HepG2 (cell line): Measurements from ENCODE around the gene CAPN8. TPM values are rescaled to one million over a fixed set of nuclear protein-coding genes. Genes with fewer than 3 reads are reported as not detected.

Experiments used
- FOXA3 ChIP-seq: IDR thresholded peaks from 2 replicates; pipeline ENCODE4 v1.6.1; 2016; ENCODE audit warnings: missing genetic modification reagents, missing compliant biosample characterization
- GFI1 ChIP-seq: sonication (generic); formaldehyde crosslinking; IDR thresholded peaks from 2 replicates; pipeline ENCODE4 v1.5.0; 2020; ENCODE audit warnings: missing genetic modification reagents, mild to moderate bottlenecking, borderline replicate concordance
- LCORL ChIP-seq, 2 experiments: fragments of 450-650 bp in 1 of 2; sonication (generic) in 1 of 2; formaldehyde crosslinking in 1 of 2; IDR thresholded peaks; 2 replicates each; pipeline versions ENCODE4 v1.5.0 to v1.6.1; 2017 to 2020; ENCODE audit warnings: antibody characterized with exemption in 1 of 2, missing genetic modification reagents in 1 of 2
- NR1H2 ChIP-seq: sonication (generic); formaldehyde crosslinking; IDR thresholded peaks from 2 replicates; pipeline ENCODE4 v1.8.1; 2022; ENCODE audit warnings: low read depth, missing genetic modification reagents, borderline replicate concordance
- REPIN1 ChIP-seq: sonication (generic); formaldehyde crosslinking; IDR thresholded peaks from 2 replicates; pipeline ENCODE4 v1.8.0; 2022; ENCODE audit warnings: missing genetic modification reagents, low read depth, mild to moderate bottlenecking, borderline replicate concordance
- SAP130 ChIP-seq: IDR thresholded peaks from 2 replicates; pipeline ENCODE4 v1.6.1; 2016; ENCODE audit warnings: low read depth
- TCF12 ChIP-seq, 2 experiments: fragments of 450-650 bp in 1 of 2; sonication (generic) in 1 of 2; formaldehyde crosslinking in 1 of 2; IDR thresholded peaks; 2 replicates each; pipeline versions ENCODE4 v1.6.1 to v1.8.0; 2017 to 2022; ENCODE audit warnings: antibody characterized with exemption in 1 of 2, mild to moderate bottlenecking in 1 of 2, missing genetic modification reagents in 1 of 2, moderate library complexity in 1 of 2
- ZFY ChIP-seq: sonication (generic); formaldehyde crosslinking; IDR thresholded peaks from 2 replicates; pipeline ENCODE4 v1.4.0; 2020; ENCODE audit warnings: missing genetic modification reagents
- ZFYVE20 ChIP-seq: sonication (generic); formaldehyde crosslinking; IDR thresholded peaks from 2 replicates; pipeline ENCODE4 v1.8.0; 2023; ENCODE audit warnings: low read depth, mild to moderate bottlenecking, moderate library complexity, missing genetic modification reagents, borderline replicate concordance
- ZNF143 ChIP-seq: sonication (generic); formaldehyde crosslinking; IDR thresholded peaks from 2 replicates; pipeline ENCODE4 v1.4.0; 2020; ENCODE audit warnings: missing genetic modification reagents
- ZNF3 ChIP-seq: IDR thresholded peaks from 2 replicates; pipeline ENCODE4 v1.7.0; 2017; ENCODE audit warnings: inconsistent platforms
- ZNF33B ChIP-seq: sonication (generic); formaldehyde crosslinking; IDR thresholded peaks from 2 replicates; pipeline ENCODE4 v1.5.1; 2020; ENCODE audit warnings: mild to moderate bottlenecking, missing genetic modification reagents
- ZNF354B ChIP-seq: sonication (generic); formaldehyde crosslinking; IDR thresholded peaks from 2 replicates; pipeline ENCODE4 v1.8.0; 2022; ENCODE audit warnings: mild to moderate bottlenecking, missing genetic modification reagents
- ZNF432 ChIP-seq: sonication (generic); formaldehyde crosslinking; IDR thresholded peaks from 2 replicates; pipeline ENCODE4 v1.5.0; 2020; ENCODE audit warnings: missing genetic modification reagents, mild to moderate bottlenecking, borderline replicate concordance
- ZNF441 ChIP-seq: sonication (generic); formaldehyde crosslinking; IDR thresholded peaks from 2 replicates; pipeline ENCODE4 v1.7.0; 2021; ENCODE audit warnings: missing genetic modification reagents, borderline replicate concordance
- ZNF510 ChIP-seq: sonication (generic); formaldehyde crosslinking; IDR thresholded peaks from 2 replicates; pipeline ENCODE4 v1.4.0; 2020; ENCODE audit warnings: low read depth, mild to moderate bottlenecking, missing genetic modification reagents
- ZNF567 ChIP-seq: sonication (generic); formaldehyde crosslinking; IDR thresholded peaks from 2 replicates; pipeline ENCODE4 v1.8.1; 2023; ENCODE audit warnings: mild to moderate bottlenecking, missing genetic modification reagents, borderline replicate concordance
- ZNF691 ChIP-seq: sonication (generic); formaldehyde crosslinking; IDR thresholded peaks from 2 replicates; pipeline ENCODE4 v1.4.0; 2020; ENCODE audit warnings: missing genetic modification reagents, low read depth, mild to moderate bottlenecking, borderline replicate concordance
- ZNF720 ChIP-seq: sonication (generic); formaldehyde crosslinking; IDR thresholded peaks from 2 replicates; pipeline ENCODE4 v1.4.0; 2020; ENCODE audit warnings: missing genetic modification reagents
- ZNF773 ChIP-seq: sonication (generic); formaldehyde crosslinking; IDR thresholded peaks from 2 replicates; pipeline ENCODE4 v1.4.0; 2020; ENCODE audit warnings: missing genetic modification reagents, borderline replicate concordance
- polyA plus RNA-seq, 8 experiments: library from polyadenylated mRNA; depleted of rRNA in 3 of 8; stranded (reverse) in 7 of 8; unstranded in 1 of 8; fragments of >200 nt; fragmentation: Illumina TruSeq in 4 of 8; extraction: Trizol in 4 of 8; gene quantifications; 2 replicates each; pipeline versions ENCODE4 v1.2.1 to v1.2.3, GENCODE V29; 2011 to 2016; ENCODE audit warnings: low read depth in 4 of 8, missing spikeins in 1 of 8, mixed read lengths in 1 of 8; ENCODE audit not compliant: insufficient read depth in 1 of 8
- total RNA-seq, 5 experiments: library from RNA; depleted of rRNA; stranded (reverse); fragments of >200 nt; fragmentation: Illumina TruSeq; extraction: Trizol; gene quantifications; 2 replicates each; pipeline ENCODE4 v1.2.3, GENCODE V29; 2016; ENCODE audit warnings: low read depth in 1 of 5
- TF ChIP-seq, protein P1 (sequence below), 2 experiments: sonication (generic) in 1 of 2; formaldehyde crosslinking in 1 of 2; IDR thresholded peaks; 2 replicates each; pipeline versions ENCODE4 v1.4.0 to v1.6.1; 2018 to 2020; ENCODE audit warnings: missing genetic modification reagents in 2 of 2, borderline replicate concordance in 1 of 2, low read depth in 1 of 2, mild to moderate bottlenecking in 1 of 2, missing biosample characterization in 1 of 2
- TF ChIP-seq, protein P2 (sequence below): sonication (generic); formaldehyde crosslinking; conservative IDR thresholded peaks from 2 replicates; pipeline ENCODE4 v1.5.0; 2020; ENCODE audit warnings: missing genetic modification reagents
- TF ChIP-seq, protein P3 (sequence below): sonication (generic); formaldehyde crosslinking; IDR thresholded peaks from 2 replicates; pipeline ENCODE4 v1.4.0; 2020; ENCODE audit warnings: missing genetic modification reagents

The CAPN8 gene
- total and polyA plus RNA-seq, 2 of the 13 experiments (the other 11 are each of a cell fraction or from before 2014, with no cell fraction given) = 0.20 to 0.25 TPM

- TF ChIP-seq LCORL (IDR thresholded peaks at IDR 0.05) (no peak), LCORL (CRISPR knock-in tag; IDR thresholded peaks at IDR 0.05) (0 out of 2 replicates have a peak, but pooled peaks have one; percentile 41), ZNF3 (CRISPR knock-in tag) (no peak), ZNF691 (CRISPR knock-in tag) (no peak), NR1H2 (CRISPR knock-in tag) (no peak), ZNF33B (CRISPR knock-in tag) (no peak; the same call in 1 of the 2 replicates), GFI1 (CRISPR knock-in tag) (no peak), ZNF441 (no peak), ZNF432 (CRISPR knock-in tag) (no peak), TCF12 (IDR thresholded peaks at IDR 0.05) (no peak), TCF12 (CRISPR knock-in tag; IDR thresholded peaks at IDR 0.05) (no peak), ZNF510 (CRISPR knock-in tag) (no peak), FOXA3 (CRISPR knock-in tag) (peak; percentile 8; the same call in 1 of the 2 replicates), SAP130 (CRISPR knock-in tag) (0 out of 2 replicates have a peak, but pooled peaks have one; percentile 25), ZNF773 (CRISPR knock-in tag) (no peak), ZNF567 (CRISPR knock-in tag) (no peak), ZFYVE20 (peak; percentile 78; the same call in 1 of the 2 replicates), ZFY (CRISPR knock-in tag) (peak; percentile 92), REPIN1 (no peak), ZNF720 (CRISPR knock-in tag) (no peak), ZNF143 (CRISPR knock-in tag) (no peak), ZNF354B (no peak)
- TF ChIP-seq, protein P1, sequence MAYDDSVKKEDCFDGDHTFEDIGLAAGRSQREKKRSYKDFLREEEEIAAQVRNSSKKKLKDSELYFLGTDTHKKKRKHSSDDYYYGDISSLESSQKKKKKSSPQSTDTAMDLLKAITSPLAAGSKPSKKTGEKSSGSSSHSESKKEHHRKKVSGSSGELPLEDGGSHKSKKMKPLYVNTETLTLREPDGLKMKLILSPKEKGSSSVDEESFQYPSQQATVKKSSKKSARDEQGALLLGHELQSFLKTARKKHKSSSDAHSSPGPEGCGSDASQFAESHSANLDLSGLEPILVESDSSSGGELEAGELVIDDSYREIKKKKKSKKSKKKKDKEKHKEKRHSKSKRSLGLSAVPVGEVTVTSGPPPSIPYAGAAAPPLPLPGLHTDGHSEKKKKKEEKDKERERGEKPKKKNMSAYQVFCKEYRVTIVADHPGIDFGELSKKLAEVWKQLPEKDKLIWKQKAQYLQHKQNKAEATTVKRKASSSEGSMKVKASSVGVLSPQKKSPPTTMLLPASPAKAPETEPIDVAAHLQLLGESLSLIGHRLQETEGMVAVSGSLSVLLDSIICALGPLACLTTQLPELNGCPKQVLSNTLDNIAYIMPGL (CRISPR knock-in tag; IDR thresholded peaks at IDR 0.05; ENCODE audit: borderline replicate concordance in 1 of 2, low read depth in 1 of 2) = peak; percentile 47 to 64; a peak in 3 of 4 replicates
- TF ChIP-seq, protein P2, sequence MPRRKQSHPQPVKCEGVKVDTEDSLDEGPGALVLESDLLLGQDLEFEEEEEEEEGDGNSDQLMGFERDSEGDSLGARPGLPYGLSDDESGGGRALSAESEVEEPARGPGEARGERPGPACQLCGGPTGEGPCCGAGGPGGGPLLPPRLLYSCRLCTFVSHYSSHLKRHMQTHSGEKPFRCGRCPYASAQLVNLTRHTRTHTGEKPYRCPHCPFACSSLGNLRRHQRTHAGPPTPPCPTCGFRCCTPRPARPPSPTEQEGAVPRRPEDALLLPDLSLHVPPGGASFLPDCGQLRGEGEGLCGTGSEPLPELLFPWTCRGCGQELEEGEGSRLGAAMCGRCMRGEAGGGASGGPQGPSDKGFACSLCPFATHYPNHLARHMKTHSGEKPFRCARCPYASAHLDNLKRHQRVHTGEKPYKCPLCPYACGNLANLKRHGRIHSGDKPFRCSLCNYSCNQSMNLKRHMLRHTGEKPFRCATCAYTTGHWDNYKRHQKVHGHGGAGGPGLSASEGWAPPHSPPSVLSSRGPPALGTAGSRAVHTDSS = no peak
- TF ChIP-seq, protein P3, sequence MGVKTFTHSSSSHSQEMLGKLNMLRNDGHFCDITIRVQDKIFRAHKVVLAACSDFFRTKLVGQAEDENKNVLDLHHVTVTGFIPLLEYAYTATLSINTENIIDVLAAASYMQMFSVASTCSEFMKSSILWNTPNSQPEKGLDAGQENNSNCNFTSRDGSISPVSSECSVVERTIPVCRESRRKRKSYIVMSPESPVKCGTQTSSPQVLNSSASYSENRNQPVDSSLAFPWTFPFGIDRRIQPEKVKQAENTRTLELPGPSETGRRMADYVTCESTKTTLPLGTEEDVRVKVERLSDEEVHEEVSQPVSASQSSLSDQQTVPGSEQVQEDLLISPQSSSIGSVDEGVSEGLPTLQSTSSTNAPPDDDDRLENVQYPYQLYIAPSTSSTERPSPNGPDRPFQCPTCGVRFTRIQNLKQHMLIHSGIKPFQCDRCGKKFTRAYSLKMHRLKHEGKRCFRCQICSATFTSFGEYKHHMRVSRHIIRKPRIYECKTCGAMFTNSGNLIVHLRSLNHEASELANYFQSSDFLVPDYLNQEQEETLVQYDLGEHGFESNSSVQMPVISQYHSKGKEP (CRISPR knock-in tag) = no peak
Measured at GRCh38 chr1:223712194-223712849, 46.8 kb upstream of the CAPN8 start, which contains the start of gene CAPN2 (continued).
